Colonic mucosa (tissue), 4 donors: ENCODE measurements around the gene ARHGAP32. TPM values are rescaled to one million over a fixed set of nuclear protein-coding genes. Genes with fewer than 3 reads are reported as not detected.

ENCODE experiments used
- DNase-seq: peaks from one replicate; pipeline ENCODE4 v3.0.0-alpha.2; 2020
- H3K27ac ChIP-seq: fragments of 200-600 bp; one replicate; pipeline ENCODE4 v1.8.0; 2021
- H3K27me3 ChIP-seq: fragments of 200-600 bp; one replicate; pipeline ENCODE4 v1.8.0; 2021
- H3K36me3 ChIP-seq: fragments of 200-600 bp; one replicate; pipeline ENCODE4 v1.8.0; 2021
- H3K4me1 ChIP-seq: fragments of 200-600 bp; one replicate; pipeline ENCODE4 v1.8.0; 2021; ENCODE audit warnings: mild to moderate bottlenecking
- H3K4me3 ChIP-seq: fragments of 200-600 bp; one replicate; pipeline ENCODE4 v1.8.0; 2021
- H3K9ac ChIP-seq, 2 donors: one replicate each; pipeline ENCODE4 v1.7.0; 2013; ENCODE audit warnings: control low read depth in 2 of 2, low read depth in 2 of 2, low read length in 2 of 2
- H3K9me3 ChIP-seq: fragments of 200-600 bp; one replicate; pipeline ENCODE4 v1.8.0; 2021
- CTCF ChIP-seq: fragments of 200-600 bp; IDR thresholded peaks from one replicate; pipeline ENCODE4 v1.8.0; 2022; ENCODE audit warnings: antibody characterized with exemption, mild to moderate bottlenecking
- intact Hi-C: fragments of 100-400 bp; cut with DNase I; formaldehyde crosslinking; loops from one replicate; pipeline ENCODE4 v1.14.1; 2022
- total RNA-seq, 2 donors: library from RNA; stranded (reverse); fragmentation: NEBNext Ultra II Directional in 1 of 2; extraction: Animal tissue kit (Norgen Biotek cat#: 25700) in 1 of 2; gene quantifications; one replicate each; pipeline ENCODE4 v1.2.1, GENCODE V29; 2021
- donor health status: healthy.
- donor health status: DM: no; HTN: no; CAD: no.
- donor health status: DM: no; HTN: no; CAD: no.

Gene ARHGAP32
- total RNA-seq, 2 donors from 2014 or later: 52.6 to 65.7 TPM

- H3K27me3 ChIP-seq: no peaks in the 10 kb centered on the region
- H3K36me3 ChIP-seq: no peaks in the 10 kb centered on the region
- H3K4me1 ChIP-seq: no peaks in the 10 kb centered on the region
- no peaks in the 10 kb centered on the region for H3K9me3 ChIP-seq
- H3K4me3 ChIP-seq: no peak overlapping the region
- H3K27ac ChIP-seq: no peak overlapping the region
- TF ChIP-seq CTCF: no peak
- DNase-seq: no peak
- H3K9ac ChIP-seq: no peak overlapping the region
- intact Hi-C loops: no loop called here
Measured at GRCh38 chr11:128940156-128940555, 252.0 kb downstream of the ARHGAP32 start.

GRCh38 chr11:128939591-128939990 is 252.5 kb downstream of the ARHGAP32 start:
- intact Hi-C loops: no loop called here
- Histone ChIP-seq H3K9me3 (no peaks in the 10 kb centered on the region), H3K9ac (no peak overlapping the region), H3K27me3 (no peaks in the 10 kb centered on the region), H3K4me1 (no peaks in the 10 kb centered on the region), H3K36me3 (no peaks in the 10 kb centered on the region), H3K27ac (no peak overlapping the region), H3K4me3 (no peak overlapping the region)
- no peak for DNase-seq
- no peak for TF ChIP-seq CTCF

- intact Hi-C loops: no loop called here
- Histone ChIP-seq H3K9ac (no peak overlapping the region), H3K4me1 (no peaks in the 10 kb centered on the region)
Measured at GRCh38 chr11:128938156-128938885, 253.8 kb downstream of the ARHGAP32 start.

GRCh38 chr11:128937480-128937879 is 254.6 kb downstream of the ARHGAP32 start:
- H3K9me3 ChIP-seq: no peaks in the 10 kb centered on the region
- no peaks in the 10 kb centered on the region for H3K4me1 ChIP-seq
- no peak overlapping the region for H3K27ac ChIP-seq
- H3K27me3 ChIP-seq: no peaks in the 10 kb centered on the region
- no peak overlapping the region for H3K4me3 ChIP-seq
- intact Hi-C loops: no loop called here
- no peak overlapping the region for H3K9ac ChIP-seq
- no peak for DNase-seq
- H3K36me3 ChIP-seq: no peaks in the 10 kb centered on the region
- no peak for TF ChIP-seq CTCF

More at GRCh38 chr11:128938156-128938885, 253.8 kb downstream of the ARHGAP32 start:
- no peak for DNase-seq
- no peaks in the 10 kb centered on the region for H3K27me3 ChIP-seq
- no peak for TF ChIP-seq CTCF
- H3K9me3 ChIP-seq: no peaks in the 10 kb centered on the region
- no peaks in the 10 kb centered on the region for H3K36me3 ChIP-seq
- no peak overlapping the region for H3K4me3 ChIP-seq
- no peak overlapping the region for H3K27ac ChIP-seq

GRCh38 chr11:128936606-128937251 is 255.4 kb downstream of the ARHGAP32 start:
- no peaks in the 10 kb centered on the region for H3K9me3 ChIP-seq
- no peak for DNase-seq
- no peak for TF ChIP-seq CTCF

More at GRCh38 chr11:128936606-128937251, 255.4 kb downstream of the ARHGAP32 start:
- Histone ChIP-seq H3K4me1 (no peaks in the 10 kb centered on the region), H3K9ac (no peak overlapping the region), H3K4me3 (no peak overlapping the region), H3K36me3 (no peaks in the 10 kb centered on the region), H3K27me3 (no peaks in the 10 kb centered on the region), H3K27ac (no peak overlapping the region)
- intact Hi-C loops: no loop called here
